HG03060 (cell line): ENCODE measurements around the gene ERC2.

ENCODE experiments used
- ATAC-seq: cut with Tn5 transposase; IDR thresholded peaks from one replicate; pipeline ENCODE4 v1.9.1; 2021; ENCODE audit warnings: low read depth, moderate number of reproducible peaks; ENCODE audit not compliant: unreplicated experiment

Gene ERC2

DNA sequence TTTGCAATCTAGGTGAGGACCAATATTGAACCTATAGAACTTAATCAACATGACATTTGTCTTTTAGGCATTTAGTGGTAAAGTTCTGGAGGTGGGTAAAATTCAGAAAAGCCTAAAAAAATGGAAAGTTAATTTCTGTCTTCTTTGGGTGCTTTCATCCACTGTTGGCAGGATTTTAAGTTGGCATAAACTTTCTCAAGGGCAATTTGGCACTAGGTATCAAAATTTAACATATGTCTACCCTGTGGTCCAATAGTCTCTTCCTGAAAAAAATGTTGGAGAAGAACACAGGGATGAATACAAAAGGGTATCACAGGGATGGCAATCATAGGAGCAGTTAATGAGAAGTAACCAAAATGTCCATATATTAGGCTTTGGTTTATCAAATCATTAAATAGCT lies 754.2 kb downstream of the ERC2 start:
- no peak for ATAC-seq

DNA sequence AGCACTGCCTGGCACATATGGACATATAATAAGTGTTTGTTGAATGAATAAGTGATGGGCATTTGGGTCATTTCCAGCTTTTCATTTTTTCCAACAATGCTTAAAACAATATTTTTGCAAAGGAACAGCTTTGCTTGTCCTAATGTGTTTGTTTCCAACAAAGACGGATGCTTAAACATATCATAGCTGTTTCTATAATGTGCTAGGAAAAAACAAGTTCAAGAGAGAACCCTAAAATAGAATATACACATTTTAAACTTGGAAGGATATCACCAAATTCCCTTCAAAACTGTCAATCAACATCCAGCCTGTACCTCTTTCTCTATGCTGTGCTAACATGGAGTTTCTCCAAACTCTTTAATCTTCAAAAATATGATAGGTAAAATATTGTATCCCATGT lies 756.6 kb downstream of the ERC2 start:
- ATAC-seq = no peak

GRCh38 chr3:55709411-55710012 lies 758.8 kb downstream of the ERC2 start:
- ATAC-seq = no peak

- ATAC-seq = no peak
Observed at GRCh38 chr3:55708921-55709320, 759.3 kb downstream of the ERC2 start.

- no peak for ATAC-seq
Observed at GRCh38 chr3:55708242-55708641, 760.0 kb downstream of the ERC2 start.

- ATAC-seq = no peak
Observed at GRCh38 chr3:55704521-55704920, 763.7 kb downstream of the ERC2 start.

DNA sequence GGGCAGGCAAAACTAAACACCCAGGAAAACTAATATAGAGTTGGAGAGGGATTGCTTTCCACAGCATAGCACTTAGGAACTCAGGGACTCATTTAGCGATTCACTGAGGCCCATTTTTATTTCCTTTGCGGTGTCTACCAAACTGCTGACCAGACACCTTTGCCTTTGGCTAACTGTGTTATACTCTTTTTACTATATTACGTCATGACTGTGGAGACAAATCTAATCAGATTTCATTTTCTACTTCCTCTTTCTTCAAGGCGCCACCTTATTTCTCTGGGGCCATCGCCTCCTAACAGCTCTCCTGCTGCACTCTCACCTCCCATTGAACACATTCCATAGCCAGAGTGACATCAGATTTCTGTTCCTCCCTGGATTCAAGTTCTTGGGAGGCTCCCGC lies 765.4 kb downstream of the ERC2 start:
- ATAC-seq = no peak

DNA sequence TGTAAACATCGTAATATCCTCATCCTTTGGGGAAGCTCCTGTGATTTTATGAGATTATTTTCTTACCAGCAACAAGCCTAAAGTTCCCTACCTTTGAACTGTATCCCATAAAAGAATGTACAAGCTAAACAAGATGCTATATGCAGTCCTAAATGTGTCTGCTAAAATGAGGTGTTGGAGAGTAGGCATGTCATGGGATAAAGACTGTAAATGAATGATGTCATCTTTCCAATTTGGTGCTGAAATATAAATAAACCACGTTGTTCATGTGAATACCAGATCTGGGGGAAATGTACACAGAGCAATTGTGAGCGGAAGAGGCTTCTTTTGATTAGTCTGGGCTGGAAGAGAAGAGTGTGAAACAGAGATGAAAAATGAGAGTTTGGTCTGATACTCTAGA lies 766.3 kb downstream of the ERC2 start:
- no peak for ATAC-seq

DNA sequence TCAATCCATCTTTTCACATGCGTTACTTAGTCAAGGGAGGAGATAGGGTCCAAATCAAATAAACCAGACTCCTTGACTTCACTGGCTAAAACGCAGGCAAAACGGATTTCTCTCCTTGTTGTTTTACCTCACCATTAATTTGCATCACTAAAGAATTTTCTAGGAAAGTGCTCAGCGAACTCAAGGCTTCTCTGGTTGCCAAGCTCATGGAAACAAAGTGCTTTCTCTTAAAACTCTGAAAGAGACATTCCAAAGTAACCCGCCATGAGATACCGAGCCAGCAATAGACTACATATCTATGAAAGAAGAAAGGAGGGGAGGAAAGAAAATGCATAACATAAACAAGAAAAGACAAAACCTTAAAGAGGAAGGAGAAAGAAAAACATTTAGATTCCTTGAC lies 769.4 kb downstream of the ERC2 start:
- no peak for ATAC-seq

GRCh38 chr3:55697177-55697865 lies 770.9 kb downstream of the ERC2 start:
- no peak for ATAC-seq

GRCh38 chr3:55692957-55693558 lies 775.2 kb downstream of the ERC2 start:
- no peak for ATAC-seq

DNA sequence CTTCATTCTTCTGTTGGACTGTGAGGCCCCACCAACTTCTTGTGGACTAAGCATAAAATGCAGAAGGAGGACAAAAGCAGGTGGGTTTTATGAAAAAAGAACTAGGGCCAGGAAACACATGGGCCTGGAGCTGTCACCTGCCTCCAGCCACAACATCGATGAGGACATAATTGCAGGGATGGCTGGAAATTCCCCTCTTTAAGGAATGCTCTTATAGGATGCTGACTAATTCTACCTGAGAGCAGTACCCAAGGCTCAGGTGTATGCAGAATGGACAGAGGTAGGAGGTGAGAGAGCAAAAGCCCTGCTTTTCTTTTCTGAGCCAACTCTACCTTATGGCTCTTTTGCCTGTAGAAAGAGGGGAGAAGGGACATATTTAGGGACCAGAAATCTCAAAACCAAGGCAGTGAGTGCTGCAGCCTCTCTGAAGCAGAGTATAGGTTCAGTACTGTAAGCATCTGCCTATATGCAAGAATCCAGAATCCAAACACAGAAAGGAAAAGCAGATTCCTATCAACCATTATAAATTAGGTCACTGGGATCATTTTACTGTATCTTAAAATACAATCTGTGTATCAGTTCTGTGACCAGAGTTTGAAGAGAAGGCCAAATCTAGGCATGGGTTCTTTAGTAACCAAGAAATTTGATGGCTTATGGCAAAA lies 775.8 kb downstream of the ERC2 start:
- no peak for ATAC-seq

GRCh38 chr3:55691141-55691540 lies 777.1 kb downstream of the ERC2 start:
- ATAC-seq = no peak

GRCh38 chr3:55690726-55691125 lies 777.5 kb downstream of the ERC2 start:
- no peak for ATAC-seq

DNA sequence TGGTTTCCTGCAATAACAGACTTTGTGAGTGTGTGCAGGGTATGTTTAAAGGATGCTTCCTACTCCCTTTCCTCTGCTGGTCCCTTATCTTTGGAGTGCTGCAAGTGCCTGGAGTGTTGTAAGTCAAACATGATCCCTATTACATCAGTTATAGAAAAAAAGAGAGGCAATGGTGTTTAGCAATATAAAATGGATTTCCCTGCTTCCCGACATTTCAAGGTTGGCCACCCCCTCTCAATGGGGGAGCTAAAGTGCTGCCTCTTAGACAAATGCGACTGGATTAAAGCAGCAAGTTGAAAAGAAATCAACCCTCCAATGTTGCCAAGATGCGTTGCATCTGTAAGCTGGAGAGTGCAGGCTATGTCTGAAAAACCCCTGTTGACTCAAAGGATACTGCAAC lies 778.1 kb downstream of the ERC2 start:
- ATAC-seq = no peak

DNA sequence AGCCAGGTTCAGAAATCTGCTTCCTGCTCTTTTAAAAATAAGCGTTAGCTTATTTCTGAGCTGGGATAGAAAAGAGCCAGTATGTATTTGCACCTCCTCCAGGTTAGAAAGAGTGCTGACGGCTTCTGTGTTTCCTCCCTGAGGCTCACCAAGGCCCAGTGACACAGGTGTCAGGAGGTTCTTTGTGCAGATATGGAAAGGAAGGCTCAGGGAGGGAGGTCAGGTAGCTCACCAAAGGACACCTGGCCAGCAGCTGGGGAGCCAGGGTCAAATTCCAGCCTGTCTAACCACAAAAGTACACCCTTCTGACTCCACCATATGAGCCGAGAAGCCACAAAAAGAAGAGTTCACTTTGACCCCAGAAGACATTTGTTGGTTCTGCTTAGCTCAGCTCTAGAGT lies 780.1 kb downstream of the ERC2 start:
- no peak for ATAC-seq

GRCh38 chr3:55687526-55687925 lies 780.7 kb downstream of the ERC2 start:
- no peak for ATAC-seq

- no peak for ATAC-seq
Observed at GRCh38 chr3:55686426-55687254, 781.6 kb downstream of the ERC2 start.

DNA sequence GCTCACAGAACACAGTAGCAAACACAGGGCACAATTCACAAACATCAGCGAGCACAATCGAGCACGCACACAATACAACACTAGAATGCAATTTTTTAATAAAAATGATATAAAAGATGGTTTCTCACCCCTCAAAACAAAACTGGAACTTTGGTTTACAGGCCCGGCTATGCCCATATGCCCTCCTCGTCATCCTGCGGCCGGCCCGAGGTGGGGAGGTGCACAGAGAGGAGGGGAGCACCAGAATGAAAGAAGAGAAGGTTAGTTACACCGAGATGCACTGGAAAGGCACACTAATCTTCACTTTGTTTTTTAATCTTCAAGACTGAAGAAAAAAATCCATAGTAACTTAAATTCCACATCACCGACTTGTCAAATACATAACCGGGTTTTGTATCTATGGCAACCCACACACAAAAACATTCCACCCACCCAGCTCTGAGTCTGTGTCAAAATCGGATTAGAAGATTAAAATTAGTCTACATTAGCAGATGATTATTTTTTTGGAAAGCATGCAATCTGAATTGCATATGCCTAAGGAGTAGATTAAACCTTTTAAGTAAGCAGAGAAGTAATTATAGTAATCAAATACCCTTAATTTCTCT lies 784.5 kb downstream of the ERC2 start:
- ATAC-seq = no peak

DNA sequence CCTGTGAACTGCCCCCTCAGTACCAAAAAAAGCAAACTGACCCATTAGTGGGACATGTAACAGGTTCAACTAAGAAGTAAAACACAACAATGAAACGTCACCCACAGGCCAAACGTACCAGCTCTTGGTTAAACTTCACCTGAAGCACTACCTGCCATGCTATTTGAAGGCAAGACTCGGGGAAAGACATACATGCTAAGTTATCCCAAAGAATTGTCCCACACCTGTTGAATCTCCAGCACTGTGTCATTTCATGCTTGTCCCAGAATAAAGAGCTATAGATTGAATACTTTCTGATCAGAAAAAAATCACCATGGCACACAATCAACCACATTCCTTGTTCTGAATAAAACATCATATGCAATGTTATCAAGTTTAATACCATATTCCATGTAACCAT lies 785.8 kb downstream of the ERC2 start:
- ATAC-seq = no peak
